Putamen (tissue), 1 donor: ENCODE measurements around the gene PIP5K1C.
"Not testable (repeated sequence)": the region's sequence is repeated elsewhere in the genome, so short reads cannot be mapped to it uniquely, and the experiment has no call there.

Experiments
- DNase-seq: peaks from one replicate; pipeline ENCODE4 v3.0.0-alpha.2; 2016; ENCODE audit warnings: low spot score

The PIP5K1C gene

GRCh38 chr19:3644351-3645066, 55.8 kb downstream of the PIP5K1C start:
- peak; percentile 94 for DNase-seq

- no peak for DNase-seq
Observed at GRCh38 chr19:3643674-3644313, 56.5 kb downstream of the PIP5K1C start.

- no peak for DNase-seq
Observed at GRCh38 chr19:3642987-3643673, 57.1 kb downstream of the PIP5K1C start.

GRCh38 chr19:3642296-3642695, 58.0 kb downstream of the PIP5K1C start:
- DNase-seq, result no peak

GRCh38 chr19:3641515-3642269, 58.6 kb downstream of the PIP5K1C start:
- no peak for DNase-seq

- no peak for DNase-seq
Observed at GRCh38 chr19:3639479-3639878, 60.8 kb downstream of the PIP5K1C start.

GRCh38 chr19:3638208-3639193, 61.8 kb downstream of the PIP5K1C start:
- DNase-seq, result no peak

GRCh38 chr19:3637621-3638020, 62.6 kb downstream of the PIP5K1C start:
- no peak for DNase-seq

GRCh38 chr19:3636962-3637361, 63.3 kb downstream of the PIP5K1C start:
- no peak for DNase-seq

GRCh38 chr19:3636506-3636905, 63.8 kb downstream of the PIP5K1C start:
- no peak for DNase-seq

- no peak for DNase-seq
Observed at GRCh38 chr19:3634496-3635045, 65.7 kb downstream of the PIP5K1C start.

- no peak for DNase-seq
Observed at GRCh38 chr19:3633559-3633988, 66.7 kb downstream of the PIP5K1C start.

- DNase-seq, result peak; percentile 42
Observed at GRCh38 chr19:3632739-3633558, 67.3 kb downstream of the PIP5K1C start.

- DNase-seq, result no peak
Observed at GRCh38 chr19:3632098-3632497, 68.2 kb downstream of the PIP5K1C start.

- DNase-seq, result no peak
Observed at GRCh38 chr19:3631053-3631861, 69.0 kb downstream of the PIP5K1C start.

GRCh38 chr19:3628766-3629165, 71.5 kb downstream of the PIP5K1C start:
- DNase-seq, result not testable (repeated sequence)

GRCh38 chr19:3627351-3627723, 72.9 kb downstream of the PIP5K1C start:
- no peak for DNase-seq

- peak; percentile 98 for DNase-seq
Observed at GRCh38 chr19:3626473-3627350, 73.6 kb downstream of the PIP5K1C start, which contains the start of gene CACTIN. TSS of gene CACTIN (minus strand) at chr19:3626790. CDS start at chr19:3626762, 28 bp downstream.
